Lower lobe of right lung (tissue), 2 donors: ENCODE measurements around the gene DCST2. TPM values are rescaled to one million over a fixed set of nuclear protein-coding genes. Genes with fewer than 3 reads are reported as not detected.

Source experiments
- ATAC-seq, 2 donors: fragments of 200-7000 bp; cut with Tn5 transposase; one replicate each; pipeline ENCODE4 v1.9.1; 2020 to 2022; ENCODE audit warnings: mild to moderate bottlenecking in 2 of 2, moderate library complexity in 2 of 2
- DNase-seq: peaks from one replicate; pipeline ENCODE4 v3.0.0-alpha.2; 2020
- H3K27ac ChIP-seq: fragments of 200-600 bp; one replicate; pipeline ENCODE4 v1.8.0; 2022
- H3K27me3 ChIP-seq: fragments of 200-600 bp; one replicate; pipeline ENCODE4 v1.8.0; 2022; ENCODE audit warnings: low read depth
- H3K36me3 ChIP-seq: fragments of 200-600 bp; one replicate; pipeline ENCODE4 v1.8.0; 2022; ENCODE audit warnings: mild to moderate bottlenecking
- H3K4me1 ChIP-seq: fragments of 200-600 bp; one replicate; pipeline ENCODE4 v1.8.0; 2022
- H3K4me3 ChIP-seq: fragments of 200-600 bp; one replicate; pipeline ENCODE4 v1.8.0; 2022; ENCODE audit warnings: mild to moderate bottlenecking
- H3K9me3 ChIP-seq: fragments of 200-600 bp; one replicate; pipeline ENCODE4 v1.8.0; 2022
- intact Hi-C: fragments of 100-400 bp; cut with DNase I; formaldehyde crosslinking; loops from one replicate; pipeline ENCODE4 v1.11.0; 2022
- total RNA-seq: library from RNA; stranded (reverse); fragmentation: NEBNext Ultra II Directional; extraction: Animal tissue kit (Norgen Biotek cat#: 25700); gene quantifications from one replicate; pipeline ENCODE4 v1.2.1, GENCODE V29; 2021
- TF ChIP-seq, protein P1 (sequence below): fragments of 200-600 bp; IDR thresholded peaks from one replicate; pipeline ENCODE4 v1.8.0; 2022; ENCODE audit warnings: antibody characterized with exemption, mild to moderate bottlenecking
- donor health status: DM: no; HTN: yes; CAD: no; lungs with severe emphysema.

DCST2 gene
- total RNA-seq, 1 donor from 2014 or later: 1.4 TPM

DNA sequence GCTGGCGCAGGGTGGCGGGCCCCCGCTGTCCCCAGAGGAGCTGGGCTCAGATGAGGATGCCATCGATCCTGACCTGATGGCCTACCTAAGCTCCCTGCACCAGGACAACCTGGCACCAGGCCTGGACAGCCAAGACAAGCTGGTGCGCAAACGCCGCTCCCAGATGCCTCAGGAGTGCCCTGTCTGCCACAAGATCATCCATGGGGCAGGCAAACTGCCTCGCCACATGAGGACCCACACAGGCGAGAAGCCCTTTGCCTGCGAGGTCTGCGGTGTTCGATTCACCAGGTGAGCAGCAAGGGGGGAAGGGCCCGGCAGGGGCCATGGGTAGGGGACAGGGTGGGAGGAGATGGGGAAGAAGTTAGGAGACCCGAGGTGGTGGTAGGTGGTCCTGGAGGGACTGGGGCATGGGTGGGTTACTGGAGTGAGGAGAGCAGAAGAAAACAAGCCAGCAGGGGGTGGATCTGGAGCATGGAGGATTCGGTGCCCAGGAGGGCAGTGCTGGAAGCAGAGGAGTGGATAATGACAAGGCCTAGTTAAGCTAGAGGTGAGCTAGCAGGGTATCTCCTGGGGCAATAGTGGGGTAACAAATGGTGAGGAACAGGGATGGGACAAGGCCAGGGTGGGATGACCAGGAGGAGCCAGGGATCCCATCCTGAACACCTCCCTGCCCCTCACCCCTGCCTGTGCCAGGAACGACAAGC lies 17.9 kb downstream of the DCST2 start:
- Histone ChIP-seq H3K4me1 (peaks cover 79% of the 10 kb centered on the region), H3K27ac (peak overlapping the region; percentile 18), H3K4me3 (no peak overlapping the region), H3K27me3 (no peaks in the 10 kb centered on the region), H3K36me3 (peaks cover 34% of the 10 kb centered on the region), H3K9me3 (no peaks in the 10 kb centered on the region)
- intact Hi-C loops: no loop called here
- no peak for DNase-seq
- no peak for ATAC-seq
- TF ChIP-seq, protein P1, sequence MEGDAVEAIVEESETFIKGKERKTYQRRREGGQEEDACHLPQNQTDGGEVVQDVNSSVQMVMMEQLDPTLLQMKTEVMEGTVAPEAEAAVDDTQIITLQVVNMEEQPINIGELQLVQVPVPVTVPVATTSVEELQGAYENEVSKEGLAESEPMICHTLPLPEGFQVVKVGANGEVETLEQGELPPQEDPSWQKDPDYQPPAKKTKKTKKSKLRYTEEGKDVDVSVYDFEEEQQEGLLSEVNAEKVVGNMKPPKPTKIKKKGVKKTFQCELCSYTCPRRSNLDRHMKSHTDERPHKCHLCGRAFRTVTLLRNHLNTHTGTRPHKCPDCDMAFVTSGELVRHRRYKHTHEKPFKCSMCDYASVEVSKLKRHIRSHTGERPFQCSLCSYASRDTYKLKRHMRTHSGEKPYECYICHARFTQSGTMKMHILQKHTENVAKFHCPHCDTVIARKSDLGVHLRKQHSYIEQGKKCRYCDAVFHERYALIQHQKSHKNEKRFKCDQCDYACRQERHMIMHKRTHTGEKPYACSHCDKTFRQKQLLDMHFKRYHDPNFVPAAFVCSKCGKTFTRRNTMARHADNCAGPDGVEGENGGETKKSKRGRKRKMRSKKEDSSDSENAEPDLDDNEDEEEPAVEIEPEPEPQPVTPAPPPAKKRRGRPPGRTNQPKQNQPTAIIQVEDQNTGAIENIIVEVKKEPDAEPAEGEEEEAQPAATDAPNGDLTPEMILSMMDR: no peak

DNA sequence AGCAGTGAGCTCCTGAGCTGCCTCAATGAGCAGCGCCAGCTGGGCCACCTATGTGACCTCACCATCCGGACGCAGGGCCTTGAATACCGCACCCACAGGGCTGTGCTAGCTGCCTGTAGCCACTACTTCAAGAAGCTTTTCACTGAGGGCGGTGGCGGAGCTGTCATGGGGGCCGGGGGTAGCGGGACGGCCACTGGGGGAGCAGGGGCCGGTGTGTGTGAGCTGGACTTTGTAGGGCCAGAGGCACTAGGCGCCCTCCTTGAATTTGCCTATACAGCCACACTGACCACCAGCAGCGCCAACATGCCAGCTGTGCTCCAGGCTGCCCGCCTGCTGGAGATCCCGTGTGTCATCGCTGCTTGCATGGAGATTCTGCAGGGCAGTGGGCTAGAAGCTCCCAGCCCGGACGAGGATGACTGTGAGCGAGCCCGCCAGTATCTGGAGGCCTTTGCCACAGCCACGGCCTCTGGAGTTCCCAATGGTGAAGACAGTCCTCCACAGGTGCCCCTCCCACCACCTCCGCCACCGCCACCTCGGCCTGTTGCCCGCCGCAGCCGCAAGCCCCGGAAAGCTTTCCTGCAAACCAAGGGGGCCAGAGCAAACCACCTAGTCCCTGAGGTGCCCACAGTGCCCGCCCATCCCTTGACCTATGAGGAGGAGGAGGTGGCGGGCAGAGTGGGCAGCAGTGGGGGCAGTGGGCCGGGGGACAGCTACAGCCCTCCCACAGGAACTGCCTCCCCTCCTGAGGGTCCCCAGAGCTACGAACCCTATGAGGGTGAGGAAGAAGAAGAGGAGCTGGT lies 18.7 kb downstream of the DCST2 start:
- DNase-seq (no peak), ATAC-seq (no peak)
- Histone ChIP-seq H3K4me1 (peaks cover 86% of the 10 kb centered on the region), H3K9me3 (no peaks in the 10 kb centered on the region), H3K36me3 (peaks cover 34% of the 10 kb centered on the region), H3K27me3 (no peaks in the 10 kb centered on the region), H3K27ac (no peak overlapping the region), H3K4me3 (no peak overlapping the region)
- TF ChIP-seq, protein P1: no peak
- intact Hi-C loops: no loop called here

DNA sequence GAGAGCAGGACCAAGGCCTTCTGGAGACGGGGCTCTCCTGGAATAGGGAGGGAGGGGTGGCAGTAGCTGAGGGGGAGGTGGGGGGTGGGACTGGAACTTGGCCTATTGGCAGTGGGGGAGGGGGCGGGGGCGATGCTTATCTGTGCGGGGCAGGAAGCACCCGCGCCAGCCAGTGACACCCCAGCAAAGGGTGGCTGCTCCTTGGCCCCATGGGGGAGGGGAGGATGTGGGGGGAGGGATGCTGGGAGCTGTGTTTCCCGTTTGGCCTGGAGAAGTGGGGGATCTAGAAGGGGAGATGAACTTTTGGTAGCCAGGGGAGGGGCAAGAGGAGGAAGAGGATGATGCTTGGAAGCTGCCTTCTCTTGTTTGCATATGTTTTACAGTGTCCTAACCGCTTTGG lies 19.9 kb downstream of the DCST2 start:
- ATAC-seq: no peak
- intact Hi-C loops: no loop called here
- Histone ChIP-seq H3K4me1 (peaks cover 89% of the 10 kb centered on the region), H3K27ac (no peak overlapping the region), H3K27me3 (no peaks in the 10 kb centered on the region), H3K4me3 (no peak overlapping the region), H3K36me3 (peaks cover 34% of the 10 kb centered on the region), H3K9me3 (no peaks in the 10 kb centered on the region)
- TF ChIP-seq, protein P1: no peak
- DNase-seq: no peak

DNA sequence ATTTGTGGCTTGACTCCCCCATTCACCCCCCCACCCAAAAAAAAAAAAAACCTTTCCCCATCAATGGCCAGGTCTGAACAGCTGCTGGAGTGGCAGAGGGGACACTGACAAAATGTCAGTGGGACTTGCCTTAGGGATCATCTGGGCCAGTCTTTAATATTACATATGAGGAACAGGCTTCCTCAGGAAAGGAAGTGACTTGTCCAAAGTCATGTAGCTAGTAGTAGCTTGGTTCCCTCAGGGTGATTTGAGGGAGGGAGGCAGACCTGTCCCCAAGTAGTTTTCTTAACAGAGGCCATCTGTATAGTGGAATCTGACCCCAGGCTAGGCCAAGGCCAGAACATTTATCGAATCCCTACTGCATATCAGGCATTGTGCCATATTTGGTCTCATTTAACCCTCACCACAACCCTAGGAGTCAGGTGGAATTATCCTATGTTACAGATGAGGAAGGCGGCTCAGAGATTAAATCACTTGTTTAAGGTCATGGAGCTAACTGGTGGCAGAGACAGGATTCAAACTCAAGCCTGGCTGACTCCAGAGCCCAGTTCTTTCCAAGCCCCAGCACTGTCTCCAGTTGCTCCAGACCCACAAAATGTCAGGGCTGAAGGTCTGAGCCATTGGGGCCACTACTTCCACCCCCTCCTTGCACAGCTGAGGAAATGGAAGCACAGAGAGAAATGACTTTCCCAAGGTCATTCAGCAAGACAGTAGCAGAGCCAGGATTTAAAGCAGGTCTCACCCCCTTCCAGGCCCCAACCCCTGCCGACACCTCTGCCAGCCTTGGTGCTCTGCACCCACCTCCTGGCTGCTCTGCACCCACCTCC lies 20.6 kb downstream of the DCST2 start:
- Histone ChIP-seq H3K27ac (no peak overlapping the region), H3K4me1 (peaks cover 89% of the 10 kb centered on the region), H3K27me3 (no peaks in the 10 kb centered on the region), H3K36me3 (peaks cover 34% of the 10 kb centered on the region), H3K9me3 (no peaks in the 10 kb centered on the region), H3K4me3 (peak overlapping the region; percentile 1)
- ATAC-seq (no peak), DNase-seq (no peak)
- intact Hi-C loops: no loop called here
- TF ChIP-seq, protein P1: no peak

DNA sequence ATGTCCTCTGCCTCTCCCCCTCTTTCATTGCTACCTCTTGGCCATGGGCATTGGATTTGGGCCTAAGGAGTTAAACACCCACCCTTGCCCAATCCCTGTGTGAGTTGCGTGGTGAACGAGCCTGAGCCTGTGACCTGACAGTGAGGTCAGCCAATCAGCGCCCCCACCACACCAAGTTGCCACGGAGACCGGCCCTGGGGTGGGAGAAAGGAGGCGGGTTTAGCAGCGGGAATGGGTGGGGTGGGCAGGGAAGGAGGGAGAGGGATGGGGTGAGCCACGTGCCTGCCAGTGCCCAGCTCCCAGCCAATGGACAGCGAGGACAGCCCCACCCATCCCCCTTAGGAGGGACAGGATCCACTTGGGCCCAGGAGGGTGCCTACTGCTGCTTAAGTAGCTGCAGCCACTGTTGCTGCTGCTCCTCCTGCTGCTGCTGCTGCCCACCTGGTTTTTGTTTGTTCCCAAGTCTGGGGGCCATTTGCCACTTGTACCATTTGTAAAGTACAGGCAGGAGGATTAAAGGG lies 21.5 kb downstream of the DCST2 start:
- Histone ChIP-seq H3K9me3 (no peaks in the 10 kb centered on the region), H3K27ac (peak overlapping the region; percentile 76), H3K36me3 (peaks cover 34% of the 10 kb centered on the region), H3K4me1 (peaks cover 89% of the 10 kb centered on the region), H3K4me3 (no peak overlapping the region), H3K27me3 (no peaks in the 10 kb centered on the region)
- intact Hi-C loops: no loop called here
- DNase-seq: peak; percentile 85
- ATAC-seq: peak; percentile 66 to 68
- TF ChIP-seq, protein P1: no peak
